Ascending aorta (tissue), 2 donors: Measurements from ENCODE around the gene TMEM164. TPM values are rescaled to one million over a fixed set of nuclear protein-coding genes. Genes with fewer than 3 reads are reported as not detected.

Experiments
- DNase-seq, 2 donors: peaks; one replicate each; pipeline ENCODE4 v3.0.0-alpha.2; 2019; ENCODE audit warnings: low spot score in 2 of 2
- H3K27ac ChIP-seq, 2 donors: fragments of 200-600 bp; sonication (generic); one replicate each; pipeline ENCODE4 v1.5.1; 2016 to 2017; ENCODE audit warnings: mild to moderate bottlenecking in 1 of 2
- H3K27me3 ChIP-seq: fragments of 200-600 bp; sonication (generic); one replicate; pipeline ENCODE4 v1.5.1; 2017
- H3K36me3 ChIP-seq, 2 donors: fragments of 200-600 bp; sonication (generic); one replicate each; pipeline ENCODE4 v1.5.1; 2016
- H3K4me1 ChIP-seq, 2 donors: fragments of 200-600 bp; sonication (generic); one replicate each; pipeline ENCODE4 v1.5.1; 2016 to 2017; ENCODE audit warnings: mild to moderate bottlenecking in 1 of 2
- H3K4me3 ChIP-seq, 2 donors: fragments of 200-600 bp; sonication (generic); one replicate each; pipeline ENCODE4 v1.5.1; 2016 to 2017; ENCODE audit warnings: mild to moderate bottlenecking in 1 of 2
- H3K9me3 ChIP-seq, 2 donors: fragments of 200-600 bp; sonication (generic); one replicate each; pipeline ENCODE4 v1.5.1; 2016
- CTCF ChIP-seq, 3 experiments: fragments of 200-600 bp in 2 of 3; fragments of 450-650 bp in 1 of 3; sonication (generic) in 2 of 3; IDR thresholded peaks; one replicate each; pipeline ENCODE4 v1.5.1; 2016 to 2019; ENCODE audit warnings: antibody characterized with exemption in 3 of 3, mild to moderate bottlenecking in 1 of 3, moderate library complexity in 1 of 3
- intact Hi-C: fragments of 100-400 bp; cut with DNase I; formaldehyde crosslinking; loops from one replicate; pipeline ENCODE4 v1.15.1; 2023
- total RNA-seq: library from RNA; depleted of rRNA; stranded (reverse); fragments of >200 nt; gene quantifications from one replicate; pipeline ENCODE4 v1.1.0, GENCODE V29; 2016

Gene TMEM164
- total RNA-seq, 1 donor from 2014 or later, result 15.0 TPM

DNA sequence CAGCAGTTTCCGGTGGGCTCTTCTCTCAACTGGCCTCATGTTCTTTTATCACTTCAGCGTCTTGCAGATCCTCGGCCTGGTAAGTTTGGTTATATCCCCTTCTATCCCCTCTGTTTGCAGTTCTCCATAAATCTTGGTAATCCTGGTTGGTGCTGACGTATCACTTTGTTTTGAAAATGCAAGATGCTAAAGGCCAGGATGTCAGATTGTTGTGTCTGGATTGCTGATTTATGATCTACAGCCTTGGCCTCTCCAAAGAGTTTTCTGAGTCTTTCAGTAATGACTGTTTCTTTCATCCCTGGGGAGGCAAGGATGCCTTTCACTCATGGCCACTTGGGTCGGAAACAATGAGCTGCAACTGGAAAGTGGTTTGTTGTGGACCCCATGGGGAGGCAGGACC lies 168.5 kb downstream of the TMEM164 start:
- DNase-seq, result no peak
- no peak overlapping the region for H3K27ac ChIP-seq
- no peaks in the 10 kb centered on the region for H3K4me1 ChIP-seq
- intact Hi-C loops, result no loop called here
- H3K4me3 ChIP-seq, result no peak overlapping the region
- no peaks in the 10 kb centered on the region for H3K9me3 ChIP-seq
- H3K27me3 ChIP-seq, result no peaks in the 10 kb centered on the region
- no peak for TF ChIP-seq CTCF (IDR thresholded peaks at IDR 0.05)
- H3K36me3 ChIP-seq, result no peaks in the 10 kb centered on the region

DNA sequence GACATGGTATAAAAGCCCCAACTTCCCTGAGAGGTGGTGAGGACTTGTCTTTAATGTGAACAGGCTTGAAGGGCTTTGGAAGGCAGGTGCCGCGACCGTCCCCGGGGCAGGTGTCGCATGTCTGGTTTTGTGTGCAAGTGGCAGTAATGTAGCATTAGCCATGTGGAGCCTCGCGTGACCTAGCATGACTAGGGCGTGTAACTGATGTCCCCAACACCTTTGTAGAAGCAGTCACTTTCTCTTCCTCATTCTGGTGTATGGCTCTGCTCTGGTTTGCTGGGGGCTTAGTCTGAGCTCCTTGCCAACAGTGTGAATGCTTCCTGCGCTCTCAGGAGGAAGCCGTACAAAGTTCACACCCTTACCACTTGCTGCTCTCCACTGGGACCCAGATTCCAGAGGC lies 169.3 kb downstream of the TMEM164 start:
- DNase-seq, result no peak
- no peak for TF ChIP-seq CTCF (IDR thresholded peaks at IDR 0.05)
- H3K4me1 ChIP-seq, result no peaks in the 10 kb centered on the region
- H3K27me3 ChIP-seq, result no peaks in the 10 kb centered on the region
- H3K9me3 ChIP-seq, result no peaks in the 10 kb centered on the region
- intact Hi-C loops, result no loop called here
- no peaks in the 10 kb centered on the region for H3K36me3 ChIP-seq
- H3K4me3 ChIP-seq, result no peak overlapping the region
- H3K27ac ChIP-seq, result no peak overlapping the region

- Histone ChIP-seq H3K9me3 (no peaks in the 10 kb centered on the region), H3K27ac (peak overlapping the region; percentile 17 to 33), H3K4me3 (no peak overlapping the region), H3K36me3 (no peaks in the 10 kb centered on the region), H3K4me1 (no peaks in the 10 kb centered on the region), H3K27me3 (no peaks in the 10 kb centered on the region)
- DNase-seq, result no peak
- intact Hi-C loops, result no loop called here
- no peak for TF ChIP-seq CTCF (IDR thresholded peaks at IDR 0.05)
These were observed 170.6 kb downstream of the TMEM164 start for GRCh38 chrX:110173192-110174175.

DNA sequence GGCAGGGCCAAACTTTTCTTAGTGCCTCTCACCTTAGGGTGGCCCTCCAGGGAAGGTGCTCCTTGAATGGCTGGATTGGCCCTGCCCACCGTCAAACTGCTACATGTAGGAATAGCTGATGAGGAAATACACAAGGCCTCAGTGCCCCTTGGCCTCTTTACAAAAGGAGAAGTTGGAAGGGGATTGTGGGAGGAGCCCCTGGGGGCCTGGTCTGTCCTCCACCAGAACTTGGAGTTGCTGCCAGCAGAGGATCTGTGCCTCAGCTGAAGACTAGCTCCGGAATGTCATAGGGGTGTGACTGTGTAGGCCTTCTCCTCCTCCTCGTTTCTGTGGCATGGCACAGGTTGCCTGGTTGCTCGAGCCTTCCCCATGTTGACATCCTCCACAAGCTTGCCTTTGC lies 172.2 kb downstream of the TMEM164 start:
- intact Hi-C loops, result no loop called here
- Histone ChIP-seq H3K9me3 (no peaks in the 10 kb centered on the region), H3K4me1 (no peaks in the 10 kb centered on the region), H3K36me3 (no peaks in the 10 kb centered on the region), H3K4me3 (no peak overlapping the region), H3K27ac (no peak overlapping the region), H3K27me3 (no peaks in the 10 kb centered on the region)
- no peak for DNase-seq
- TF ChIP-seq CTCF (IDR thresholded peaks at IDR 0.05), result no peak

DNA sequence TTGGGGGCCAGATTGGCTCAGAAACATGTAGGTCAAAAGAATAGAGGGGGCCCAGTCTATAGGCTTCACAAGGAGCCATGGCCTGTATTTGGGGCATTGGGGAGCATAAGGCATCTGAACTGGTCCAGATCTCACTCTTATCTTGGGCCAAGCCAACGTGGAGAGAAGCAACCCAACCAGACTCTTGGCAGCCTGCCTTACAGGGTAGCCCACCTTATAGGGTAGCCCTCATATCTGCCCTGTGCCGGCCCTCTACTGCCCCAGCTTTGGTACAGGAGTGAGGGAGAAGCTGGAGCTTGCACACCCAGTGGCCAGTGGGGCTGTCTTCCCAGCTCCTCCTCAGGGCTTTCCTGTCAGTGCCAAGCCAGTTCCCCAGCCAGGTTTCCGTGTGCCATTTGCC lies 172.8 kb downstream of the TMEM164 start:
- DNase-seq, result no peak
- intact Hi-C loops, result no loop called here
- no peak overlapping the region for H3K27ac ChIP-seq
- no peak for TF ChIP-seq CTCF (IDR thresholded peaks at IDR 0.05)
- no peaks in the 10 kb centered on the region for H3K4me1 ChIP-seq
- H3K9me3 ChIP-seq, result no peaks in the 10 kb centered on the region
- no peaks in the 10 kb centered on the region for H3K27me3 ChIP-seq
- no peaks in the 10 kb centered on the region for H3K36me3 ChIP-seq
- no peak overlapping the region for H3K4me3 ChIP-seq
